ENCODE results near the gene CCDC12. TPM values are rescaled to one million over a fixed set of nuclear protein-coding genes. Genes with fewer than 3 reads are reported as not detected.
A peak's percentile ranks its signal among the peaks of the same experiment; 100 is the strongest.

CCDC12 gene
- total and polyA plus RNA-seq, 2 donors (not counting 1 experiment from before 2014, with no cell fraction given): 84.0 to 97.3 TPM

DNA sequence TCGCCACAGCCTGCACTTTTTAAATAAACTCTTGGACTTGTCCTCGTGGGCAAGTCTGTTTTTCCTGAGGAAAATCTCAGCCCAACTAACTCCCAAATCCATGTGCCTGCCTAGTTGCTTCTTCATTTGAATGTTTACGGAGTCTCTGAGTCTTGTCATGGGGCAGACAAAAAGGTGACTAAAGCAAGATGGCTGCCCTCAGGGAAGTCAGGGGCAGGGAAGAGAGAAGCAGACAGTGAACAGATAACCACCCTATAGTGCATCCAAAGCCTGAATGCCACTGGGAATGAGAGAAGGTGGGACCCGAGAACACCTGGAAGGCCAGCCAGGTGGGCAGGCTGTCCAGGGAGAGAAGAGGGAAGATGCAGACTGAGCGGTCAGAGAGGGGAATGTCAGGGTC, 21.4 kb downstream of the CCDC12 start:
- TF ChIP-seq, protein P1, sequence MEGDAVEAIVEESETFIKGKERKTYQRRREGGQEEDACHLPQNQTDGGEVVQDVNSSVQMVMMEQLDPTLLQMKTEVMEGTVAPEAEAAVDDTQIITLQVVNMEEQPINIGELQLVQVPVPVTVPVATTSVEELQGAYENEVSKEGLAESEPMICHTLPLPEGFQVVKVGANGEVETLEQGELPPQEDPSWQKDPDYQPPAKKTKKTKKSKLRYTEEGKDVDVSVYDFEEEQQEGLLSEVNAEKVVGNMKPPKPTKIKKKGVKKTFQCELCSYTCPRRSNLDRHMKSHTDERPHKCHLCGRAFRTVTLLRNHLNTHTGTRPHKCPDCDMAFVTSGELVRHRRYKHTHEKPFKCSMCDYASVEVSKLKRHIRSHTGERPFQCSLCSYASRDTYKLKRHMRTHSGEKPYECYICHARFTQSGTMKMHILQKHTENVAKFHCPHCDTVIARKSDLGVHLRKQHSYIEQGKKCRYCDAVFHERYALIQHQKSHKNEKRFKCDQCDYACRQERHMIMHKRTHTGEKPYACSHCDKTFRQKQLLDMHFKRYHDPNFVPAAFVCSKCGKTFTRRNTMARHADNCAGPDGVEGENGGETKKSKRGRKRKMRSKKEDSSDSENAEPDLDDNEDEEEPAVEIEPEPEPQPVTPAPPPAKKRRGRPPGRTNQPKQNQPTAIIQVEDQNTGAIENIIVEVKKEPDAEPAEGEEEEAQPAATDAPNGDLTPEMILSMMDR (IDR thresholded peaks at IDR 0.05): no peak
- TF ChIP-seq EZH2 (IDR thresholded peaks at IDR 0.05; ENCODE audit: borderline replicate concordance, insufficient read depth, low read depth, low read length, poor library complexity, severe bottlenecking): no peak
- Histone ChIP-seq H4K20me1 (ENCODE audit: control insufficient read depth, insufficient read depth, low read length, poor library complexity, severe bottlenecking) (peaks cover 94% of the 10 kb centered on the region), H3K9ac (ENCODE audit: low read length) (no peak overlapping the region), H3K79me2 (ENCODE audit: control insufficient read depth, insufficient read depth, low read length) (peaks cover 97% of the 10 kb centered on the region), H3K4me2 (replicated peaks; ENCODE audit: low read depth, low read length, poor library complexity, severe bottlenecking) (peak overlapping the region; percentile 16), H3K4me1 (ENCODE audit: control insufficient read depth in 2 of 2, insufficient read depth in 2 of 2, low read length in 2 of 2) (peaks cover 75 to 89% of the 10 kb centered on the region in 2 donors), H3K9me3 (ENCODE audit: control extremely low read depth in 1 of 3, control insufficient read depth in 2 of 3, insufficient read depth in 1 of 3, low read length in 2 of 3) (no peaks in the 10 kb centered on the region), H3K27ac (ENCODE audit: low read length in 2 of 2) (peak overlapping the region; percentile 27 to 83), H2AFZ (ENCODE audit: insufficient read depth, low read depth, low read length, poor library complexity, severe bottlenecking) (no peak overlapping the region), H3K4me3 (ENCODE audit: control extremely low read depth in 1 of 5, extremely low read depth in 1 of 5, insufficient read depth in 1 of 5, low read depth in 2 of 5, low read length in 4 of 5) (no peak overlapping the region), H3K36me3 (replicated peaks in 1 of 2; ENCODE audit: control extremely low read depth in 1 of 2, control insufficient read depth in 1 of 2, extremely low read depth in 1 of 2, insufficient read depth in 2 of 2, low read length in 1 of 2) (peaks cover 0 to 15% of the 10 kb centered on the region in 2 experiments), H3K27me3 (replicated peaks in 1 of 4; ENCODE audit: control extremely low read depth in 1 of 4, control insufficient read depth in 3 of 4, insufficient read depth in 4 of 4, low read length in 3 of 4) (no peaks in the 10 kb centered on the region)
- 100% methylated on average over 3 of the region's 5 CpGs for WGBS (ENCODE audit: insufficient coverage)
- ChIA-PET POLR2A (interaction anchor here (0.8 kb wide), 1 partner anchor 27 kb away, joined by 3 read pairs; no protein-coding TSS in a partner anchor), CTCF (interaction anchor here (1.3 kb wide), 1 partner anchor 14 kb away, joined by 4 read pairs; no protein-coding TSS in a partner anchor)
- Mint-ChIP-seq H3K4me1 (peaks cover 89% of the 10 kb centered on the region), H3K4me3 (peak overlapping the region; percentile 26), H3K9me3 (ENCODE audit: insufficient read depth) (no peaks in the 10 kb centered on the region), H3K27ac (peak overlapping the region; percentile 77), H3K27me3 (no peaks in the 10 kb centered on the region)
- no peak for ATAC-seq (ENCODE audit: low read depth)
- DNase-seq: no peak
- intact Hi-C loops (cut with micrococcal nuclease): no loop called here

DNA sequence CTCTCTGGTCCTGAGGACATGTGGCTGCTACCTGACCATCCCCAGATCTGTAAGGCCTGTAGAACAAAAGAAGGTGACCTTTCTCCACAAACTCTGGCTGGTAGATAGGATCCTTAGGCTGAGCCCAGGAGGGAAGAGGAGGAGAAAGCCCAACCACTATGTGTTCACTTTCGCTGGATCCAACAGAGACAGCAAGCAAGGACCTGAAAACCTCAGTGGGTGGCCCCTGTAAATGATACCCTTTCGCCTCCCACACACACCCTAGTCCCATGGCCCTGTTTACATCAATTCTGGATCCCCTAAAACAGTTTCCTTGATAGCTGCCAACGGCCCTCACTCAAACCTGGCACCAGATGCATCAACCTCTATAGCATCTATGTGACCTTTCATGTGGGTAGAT, 22.4 kb downstream of the CCDC12 start:
- ChIA-PET POLR2A (no interaction called here), CTCF (interaction anchor here (0.7 to 1.8 kb wide), 3 partner anchors 43 to 428 kb away, joined by 3 to 4 read pairs (median 3); no protein-coding TSS in a partner anchor)
- intact Hi-C loops (cut with micrococcal nuclease): no loop called here
- H3K4me3 ChIP-seq (ENCODE audit: control extremely low read depth in 1 of 5, extremely low read depth in 1 of 5, insufficient read depth in 1 of 5, low read depth in 2 of 5, low read length in 4 of 5): no peak overlapping the region
- Mint-ChIP-seq H3K4me1 (peaks cover 88% of the 10 kb centered on the region), H3K4me3 (peak overlapping the region; percentile 64), H3K27me3 (no peaks in the 10 kb centered on the region), H3K27ac (peak overlapping the region; percentile 80), H3K9me3 (ENCODE audit: insufficient read depth) (no peaks in the 10 kb centered on the region)
- peaks cover 0 to 10% of the 10 kb centered on the region in 2 experiments for H3K36me3 ChIP-seq (replicated peaks in 1 of 2; ENCODE audit: control extremely low read depth in 1 of 2, control insufficient read depth in 1 of 2, extremely low read depth in 1 of 2, insufficient read depth in 2 of 2, low read length in 1 of 2)
- TF ChIP-seq, protein P1 (IDR thresholded peaks at IDR 0.05): no peak
- TF ChIP-seq EZH2 (IDR thresholded peaks at IDR 0.05; ENCODE audit: borderline replicate concordance, insufficient read depth, low read depth, low read length, poor library complexity, severe bottlenecking): no peak
- peak overlapping the region; percentile 66 to 83 for H3K27ac ChIP-seq (ENCODE audit: low read length in 2 of 2)
- H3K4me2 ChIP-seq (replicated peaks; ENCODE audit: low read depth, low read length, poor library complexity, severe bottlenecking): peak overlapping the region; percentile 66
- ATAC-seq (ENCODE audit: low read depth) (no peak), DNase-seq (no peak)
- peak overlapping the region; percentile 27 for H3K9ac ChIP-seq (ENCODE audit: low read length)
- peaks cover 75 to 89% of the 10 kb centered on the region in 2 donors for H3K4me1 ChIP-seq (ENCODE audit: control insufficient read depth in 2 of 2, insufficient read depth in 2 of 2, low read length in 2 of 2)
- peaks cover 94% of the 10 kb centered on the region for H4K20me1 ChIP-seq (ENCODE audit: control insufficient read depth, insufficient read depth, low read length, poor library complexity, severe bottlenecking)
- H3K27me3 ChIP-seq (replicated peaks in 1 of 4; ENCODE audit: control extremely low read depth in 1 of 4, control insufficient read depth in 3 of 4, insufficient read depth in 4 of 4, low read length in 3 of 4): no peaks in the 10 kb centered on the region
- no peak overlapping the region for H2AFZ ChIP-seq (ENCODE audit: insufficient read depth, low read depth, low read length, poor library complexity, severe bottlenecking)
- H3K9me3 ChIP-seq (ENCODE audit: control extremely low read depth in 1 of 3, control insufficient read depth in 2 of 3, insufficient read depth in 1 of 3, low read length in 2 of 3): no peaks in the 10 kb centered on the region
- 67% methylated on average over 1 of the region's 3 CpGs for WGBS (ENCODE audit: insufficient coverage)
- peaks cover 97% of the 10 kb centered on the region for H3K79me2 ChIP-seq (ENCODE audit: control insufficient read depth, insufficient read depth, low read length)

Data from B cell (primary cell).